OCI-LY3 (cell line): ENCODE measurements around the gene SOWAHB.

Experiments used
- CTCF ChIP-seq: fragments of 200-600, 300-600 bp; sonication (generic); IDR thresholded peaks from 2 replicates; pipeline ENCODE4 v1.5.1; 2014; ENCODE audit warnings: antibody characterized with exemption, low read length, low read depth
- EZH2phosphoT487 ChIP-seq: fragments of 200-600 bp; shearing (Covaris generic); IDR thresholded peaks from 2 replicates; pipeline ENCODE4 v1.6.1; 2018; ENCODE audit warnings: antibody characterized with exemption, mixed run types, low read depth

- no peak for TF ChIP-seq CTCF
- TF ChIP-seq EZH2phosphoT487 = no peak
Observed at GRCh38 chr4:76904646-76905190, 6.8 kb upstream of the SOWAHB start.
